GM12891 (cell line): ENCODE data around the gene OSBPL6.
"Not testable (repeated sequence)": the region's sequence is repeated elsewhere in the genome, so short reads cannot be mapped to it uniquely, and the experiment has no call there.

Experiments used
- DNase-seq: peaks from one replicate; pipeline ENCODE4 v3.0.0; 2011; ENCODE audit warnings: low spot score; ENCODE audit not compliant: insufficient read length
- FAIRE-seq: peaks from 2 replicates; lab custom pipeline; 2011; peaks lifted over from hg19 to GRCh38; lab: Jason Lieb, UNC
- PAX5 ChIP-seq: IDR thresholded peaks from 2 replicates; pipeline ENCODE4 v1.6.1; 2011; ENCODE audit warnings: low read length, moderate library complexity, mild to moderate bottlenecking; ENCODE audit not compliant: insufficient read depth, severe bottlenecking
- POLR2A ChIP-seq: IDR thresholded peaks from 2 replicates; pipeline ENCODE4 v1.6.1; 2011; ENCODE audit warnings: low read depth, low read length, control low read depth
- POLR2AphosphoS5 ChIP-seq: IDR thresholded peaks from 2 replicates; pipeline ENCODE4 v1.6.1; 2011; ENCODE audit warnings: low read depth, low read length, control low read depth
- POU2F2 ChIP-seq: IDR thresholded peaks from 2 replicates; pipeline ENCODE4 v1.6.1; 2011; ENCODE audit warnings: low read depth, mild to moderate bottlenecking, control low read depth, low read length, moderate library complexity
- SPI1 ChIP-seq: IDR thresholded peaks from 2 replicates; pipeline ENCODE4 v1.6.1; 2011; ENCODE audit warnings: low read depth, low read length, control low read depth
- TAF1 ChIP-seq: IDR thresholded peaks from 2 replicates; pipeline ENCODE4 v1.6.1; 2011; ENCODE audit warnings: low read depth, low read length, control low read depth

The OSBPL6 gene

GRCh38 chr2:178333851-178334250 is 139.5 kb downstream of the OSBPL6 start:
- TF ChIP-seq POLR2AphosphoS5 (no peak), PAX5 (no peak), TAF1 (no peak), POU2F2 (no peak), SPI1 (no peak), POLR2A (no peak)
- DNase-seq (no peak), FAIRE-seq (no peak)

- DNase-seq (no peak), FAIRE-seq (no peak)
- TF ChIP-seq PAX5 (no peak), POLR2A (no peak), POLR2AphosphoS5 (no peak), TAF1 (no peak), POU2F2 (no peak), SPI1 (no peak)
Observed at GRCh38 chr2:178335230-178335629, 140.9 kb downstream of the OSBPL6 start.

GRCh38 chr2:178344121-178344520 is 149.8 kb downstream of the OSBPL6 start:
- no peak for TF ChIP-seq POLR2AphosphoS5
- no peak for TF ChIP-seq TAF1
- DNase-seq (no peak), FAIRE-seq (no peak)

GRCh38 chr2:178345951-178346350 is 151.6 kb downstream of the OSBPL6 start:
- no peak for TF ChIP-seq POLR2AphosphoS5
- TF ChIP-seq SPI1, result no peak
- no peak for TF ChIP-seq TAF1
- TF ChIP-seq PAX5, result no peak
- no peak for TF ChIP-seq POU2F2
- TF ChIP-seq POLR2A, result no peak
- FAIRE-seq (no peak), DNase-seq (no peak)

GRCh38 chr2:178350051-178350450 is 155.7 kb downstream of the OSBPL6 start:
- TF ChIP-seq TAF1 (no peak), POLR2AphosphoS5 (no peak), POU2F2 (no peak), SPI1 (no peak), POLR2A (no peak), PAX5 (no peak)
- no peak for FAIRE-seq
- no peak for DNase-seq

- FAIRE-seq, DNase-seq: not testable (repeated sequence)
Observed at GRCh38 chr2:178357704-178358103, 163.4 kb downstream of the OSBPL6 start.

- FAIRE-seq (no peak), DNase-seq (no peak)
- no peak for TF ChIP-seq POLR2A
- no peak for TF ChIP-seq TAF1
- no peak for TF ChIP-seq POLR2AphosphoS5
- no peak for TF ChIP-seq PAX5
- TF ChIP-seq SPI1, result no peak
- TF ChIP-seq POU2F2, result no peak
Observed at GRCh38 chr2:178359192-178359912, 165.0 kb downstream of the OSBPL6 start.

GRCh38 chr2:178361588-178361987 is 167.3 kb downstream of the OSBPL6 start:
- DNase-seq, result no peak
- TF ChIP-seq POLR2AphosphoS5 (no peak), POLR2A (no peak), POU2F2 (no peak)
- FAIRE-seq, result no peak

GRCh38 chr2:178363252-178363651 is 168.9 kb downstream of the OSBPL6 start:
- no peak for FAIRE-seq
- no peak for TF ChIP-seq POLR2A
- no peak for TF ChIP-seq SPI1
- TF ChIP-seq PAX5, result no peak
- TF ChIP-seq POU2F2, result no peak
- no peak for TF ChIP-seq TAF1
- no peak for TF ChIP-seq POLR2AphosphoS5
- DNase-seq, result no peak

GRCh38 chr2:178365116-178365515 is 170.8 kb downstream of the OSBPL6 start:
- FAIRE-seq (no peak), DNase-seq (no peak)
- no peak for TF ChIP-seq POLR2AphosphoS5
- TF ChIP-seq PAX5, result no peak
- no peak for TF ChIP-seq TAF1
- no peak for TF ChIP-seq POU2F2
- TF ChIP-seq POLR2A, result no peak
- no peak for TF ChIP-seq SPI1
